GM10847 (cell line): ENCODE measurements around the gene TXNDC15.

Experiments
- POLR2A ChIP-seq: IDR thresholded peaks from 2 replicates; pipeline ENCODE4 v1.6.1; 2011; ENCODE audit not compliant: insufficient read length; ENCODE audit errors: extremely low read depth

The TXNDC15 gene, protein sequence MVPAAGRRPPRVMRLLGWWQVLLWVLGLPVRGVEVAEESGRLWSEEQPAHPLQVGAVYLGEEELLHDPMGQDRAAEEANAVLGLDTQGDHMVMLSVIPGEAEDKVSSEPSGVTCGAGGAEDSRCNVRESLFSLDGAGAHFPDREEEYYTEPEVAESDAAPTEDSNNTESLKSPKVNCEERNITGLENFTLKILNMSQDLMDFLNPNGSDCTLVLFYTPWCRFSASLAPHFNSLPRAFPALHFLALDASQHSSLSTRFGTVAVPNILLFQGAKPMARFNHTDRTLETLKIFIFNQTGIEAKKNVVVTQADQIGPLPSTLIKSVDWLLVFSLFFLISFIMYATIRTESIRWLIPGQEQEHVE

DNA sequence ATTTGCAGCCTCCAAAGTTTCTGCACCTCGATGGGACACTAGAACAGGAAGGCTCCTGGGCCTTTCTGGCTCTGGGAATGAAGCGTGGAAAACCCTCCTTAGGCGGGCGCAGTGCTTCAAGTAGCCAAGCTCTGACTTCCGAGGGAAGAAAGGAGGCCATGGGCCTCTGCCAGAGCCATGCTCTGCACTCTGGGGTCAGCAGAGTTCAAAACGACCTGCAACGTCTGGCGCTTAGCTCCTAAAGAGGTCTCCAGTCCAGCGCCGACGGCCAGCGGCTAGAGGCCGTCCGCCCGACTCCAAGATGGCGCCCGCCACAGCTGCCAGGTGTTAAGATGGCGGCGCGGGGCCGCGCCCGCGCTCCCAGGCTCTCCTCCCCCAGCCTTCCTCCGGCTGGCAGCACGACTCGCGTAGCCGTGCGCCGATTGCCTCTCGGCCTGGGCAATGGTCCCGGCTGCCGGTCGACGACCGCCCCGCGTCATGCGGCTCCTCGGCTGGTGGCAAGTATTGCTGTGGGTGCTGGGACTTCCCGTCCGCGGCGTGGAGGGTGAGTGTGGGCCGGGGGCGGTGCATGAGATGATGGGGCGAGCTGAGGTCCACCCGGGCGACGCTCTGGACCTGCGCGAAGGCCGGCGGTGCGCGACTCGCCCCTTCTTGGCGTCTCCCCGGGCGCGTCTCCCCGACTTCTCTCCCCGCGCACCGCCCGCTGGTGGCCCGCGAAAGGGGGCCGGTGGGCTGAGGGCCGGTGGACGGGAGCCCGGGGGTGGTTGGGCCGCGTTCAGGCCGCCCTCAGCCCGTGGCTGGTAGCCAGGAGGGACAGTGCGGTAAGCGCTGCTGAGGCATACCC is at the start of gene TXNDC15:
Gene TXNDC15 (plus strand): TSS at position 385 of the 844 bp plus-strand sequence. CDS start 57 bp downstream, at position 442.
- peak; percentile 96 for TF ChIP-seq POLR2A

DNA sequence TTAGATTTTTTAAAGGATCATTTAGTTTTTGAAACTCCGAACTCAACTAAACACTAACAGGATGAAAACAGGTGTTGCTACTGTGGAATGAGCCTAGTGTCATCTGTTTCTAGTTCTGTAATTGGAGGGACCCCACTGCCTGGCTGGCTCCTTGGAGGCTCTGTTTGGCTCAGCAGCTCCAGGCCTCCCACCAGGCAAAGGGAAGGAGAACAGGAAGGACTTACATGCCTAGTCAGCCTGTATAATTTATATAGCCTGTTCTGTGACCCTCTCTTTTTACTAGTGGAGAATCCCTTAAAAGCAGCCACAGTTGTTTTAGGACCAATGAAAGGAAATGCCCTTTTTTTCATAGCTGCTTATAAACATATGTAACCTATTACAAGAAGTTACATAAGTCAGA is 49.5 kb upstream of the TXNDC15 start:
- TF ChIP-seq POLR2A, result no peak

DNA sequence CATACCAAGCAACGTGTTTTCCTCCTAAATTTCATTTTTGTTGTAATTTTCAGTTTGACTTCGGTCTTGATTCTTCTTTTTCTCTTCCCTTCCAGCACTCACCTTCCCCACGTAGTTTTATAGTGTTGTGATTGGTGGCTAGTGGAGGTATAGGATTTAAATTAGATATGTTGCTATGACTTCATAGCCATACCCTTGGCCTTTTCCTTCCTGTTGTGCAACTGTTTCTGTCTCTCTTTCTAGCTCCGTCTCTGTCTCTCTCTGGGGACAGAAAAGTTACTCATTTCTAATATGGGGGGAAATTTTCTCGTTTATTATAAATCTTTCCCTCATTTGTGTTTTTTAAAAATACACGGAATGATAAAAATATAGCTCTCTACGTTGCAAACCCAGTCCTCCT is 49.0 kb upstream of the TXNDC15 start:
- no peak for TF ChIP-seq POLR2A

DNA sequence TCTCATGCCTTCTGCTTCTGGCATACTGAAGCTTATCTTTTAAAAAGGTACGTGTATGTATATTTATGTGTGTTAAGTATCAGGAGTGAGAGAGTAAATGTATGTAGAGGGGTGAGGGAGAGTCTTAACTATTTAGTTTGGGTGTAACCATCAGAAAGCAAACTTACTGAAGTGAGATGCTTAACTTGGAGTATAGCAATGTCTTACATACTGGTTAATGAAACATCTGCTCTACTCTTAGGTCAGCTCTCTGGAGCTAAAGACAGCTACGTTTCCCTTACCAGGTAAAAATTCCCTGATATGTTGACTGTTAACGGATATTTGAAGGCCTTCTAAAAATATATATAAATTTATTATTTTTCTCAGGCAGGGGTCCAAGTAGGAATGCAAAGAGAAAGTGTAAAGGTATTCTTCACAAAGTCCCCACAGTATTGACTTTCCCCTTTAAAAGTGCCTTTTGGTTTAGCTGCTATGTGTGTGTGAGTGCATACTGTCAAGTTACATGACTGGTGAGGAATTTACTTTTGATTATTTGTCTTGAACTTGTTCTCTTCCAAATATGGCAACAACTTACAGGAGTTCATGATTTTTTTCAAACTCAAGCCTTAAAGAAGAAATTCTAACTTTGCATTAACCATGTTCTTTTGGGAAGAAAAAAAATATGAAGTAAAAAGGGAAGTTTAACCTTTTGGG is 40.7 kb upstream of the TXNDC15 start:
- TF ChIP-seq POLR2A, result no peak

DNA sequence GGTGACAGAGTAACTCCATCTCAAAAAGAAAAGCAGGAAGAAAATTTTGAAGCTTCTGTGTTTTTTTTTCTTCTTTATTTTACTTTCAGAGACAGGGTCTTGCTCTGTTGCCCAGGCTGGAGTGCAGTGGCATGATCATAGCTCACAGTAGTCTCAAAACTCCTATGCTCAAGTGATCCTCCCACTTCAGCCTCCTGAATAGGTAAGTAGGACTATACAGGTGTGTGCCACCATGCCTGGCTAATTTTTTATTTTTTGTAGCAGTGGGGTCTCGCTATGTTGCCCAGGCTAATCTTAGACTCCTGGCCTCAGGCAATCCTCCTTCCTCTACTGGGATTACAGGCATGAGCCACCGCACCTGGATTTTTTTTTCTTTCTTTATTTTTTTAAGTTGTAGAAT is 38.5 kb upstream of the TXNDC15 start:
- TF ChIP-seq POLR2A, result no peak

DNA sequence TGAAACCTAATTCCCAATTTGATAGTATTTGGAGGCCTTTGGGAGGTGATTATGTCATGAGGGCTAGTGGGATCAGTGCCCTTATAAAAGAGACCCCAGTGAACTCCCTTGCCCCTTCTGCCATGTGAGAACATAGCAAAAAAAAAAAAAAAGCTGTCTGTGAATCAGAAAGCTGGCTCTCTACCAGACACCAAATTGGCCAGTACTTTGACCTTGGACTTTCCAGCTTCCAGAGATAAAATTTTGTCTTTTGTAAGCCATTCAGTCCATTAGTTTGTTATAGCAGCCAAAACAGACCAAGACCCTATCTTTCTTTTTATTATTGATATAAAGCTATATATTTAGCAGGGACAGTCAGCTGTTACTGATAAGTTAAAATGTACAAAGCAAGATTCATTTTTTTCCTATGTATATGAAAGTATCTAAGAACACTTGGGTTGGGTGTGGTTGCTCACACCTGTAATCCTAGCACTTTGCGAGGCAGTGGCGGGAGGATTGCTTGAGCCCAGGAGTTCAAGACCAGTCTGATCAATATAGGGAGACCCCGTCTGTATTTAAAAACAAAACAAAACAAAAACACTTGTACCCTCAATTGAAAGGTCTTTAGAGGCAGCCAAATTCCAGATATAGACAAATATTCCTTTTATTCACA is 36.5 kb upstream of the TXNDC15 start:
- TF ChIP-seq POLR2A, result no peak

DNA sequence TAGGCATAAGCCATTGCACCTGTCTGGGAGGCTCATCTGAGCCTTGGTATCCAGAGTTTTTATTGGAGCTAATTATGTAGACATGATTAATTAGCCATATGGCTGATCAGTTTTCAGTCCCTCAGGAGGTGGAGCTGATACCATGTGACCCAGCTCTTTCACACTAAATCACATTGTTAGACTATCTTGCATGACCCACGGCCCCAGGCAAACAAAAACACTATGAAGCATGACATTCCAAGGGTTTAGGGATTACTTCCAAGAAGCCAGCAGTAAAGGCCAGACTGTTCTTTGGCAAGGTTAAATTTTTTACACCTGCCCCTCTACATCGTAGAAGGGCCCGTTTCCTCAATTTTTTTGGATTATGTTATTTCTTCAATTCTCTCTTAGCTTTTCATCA is 33.4 kb upstream of the TXNDC15 start:
- TF ChIP-seq POLR2A, result no peak

DNA sequence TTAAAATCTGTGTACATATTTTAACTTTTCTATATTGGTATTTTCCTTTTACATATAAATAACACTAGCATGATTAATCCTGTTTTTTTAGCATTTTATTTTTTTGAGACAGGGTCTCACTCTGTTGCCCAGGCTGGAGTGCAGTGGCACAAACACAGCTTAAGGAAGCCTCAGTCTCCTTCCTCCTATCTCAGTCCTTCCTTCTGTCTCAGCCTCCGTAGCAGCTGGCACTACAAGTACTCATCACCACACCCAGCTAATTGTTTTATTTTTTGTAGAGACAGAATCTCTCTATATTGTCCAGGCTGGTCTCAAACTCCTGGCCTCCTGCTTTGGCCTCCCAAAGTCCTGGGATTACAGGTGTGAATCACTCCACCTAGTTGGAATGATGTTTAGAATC is 29.9 kb upstream of the TXNDC15 start:
- TF ChIP-seq POLR2A, result no peak

DNA sequence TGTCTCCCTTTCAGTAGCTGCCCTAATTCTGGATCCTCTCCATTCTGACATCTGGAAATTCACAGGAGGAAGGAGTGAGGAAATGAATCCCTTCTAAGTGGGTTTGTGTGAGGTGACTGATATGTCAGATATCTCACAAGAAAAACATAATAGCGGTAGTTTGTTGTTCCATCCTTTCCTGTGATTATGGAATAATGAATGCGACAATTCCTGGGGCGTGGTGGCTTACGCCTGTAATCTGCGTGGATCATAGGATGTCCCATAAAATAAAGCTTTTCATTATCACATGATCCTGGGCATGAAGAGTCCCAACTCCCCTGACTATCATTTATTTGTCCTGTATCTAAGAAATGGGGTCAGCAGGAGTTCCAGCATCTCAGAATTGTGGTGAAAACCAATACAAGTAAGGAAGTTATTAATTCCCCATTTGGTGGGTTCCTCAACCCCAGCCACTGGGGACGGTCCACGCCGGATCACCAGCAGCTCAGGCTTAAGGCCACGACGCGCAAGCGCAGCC is 28.8 kb upstream of the TXNDC15 start:
- no peak for TF ChIP-seq POLR2A

DNA sequence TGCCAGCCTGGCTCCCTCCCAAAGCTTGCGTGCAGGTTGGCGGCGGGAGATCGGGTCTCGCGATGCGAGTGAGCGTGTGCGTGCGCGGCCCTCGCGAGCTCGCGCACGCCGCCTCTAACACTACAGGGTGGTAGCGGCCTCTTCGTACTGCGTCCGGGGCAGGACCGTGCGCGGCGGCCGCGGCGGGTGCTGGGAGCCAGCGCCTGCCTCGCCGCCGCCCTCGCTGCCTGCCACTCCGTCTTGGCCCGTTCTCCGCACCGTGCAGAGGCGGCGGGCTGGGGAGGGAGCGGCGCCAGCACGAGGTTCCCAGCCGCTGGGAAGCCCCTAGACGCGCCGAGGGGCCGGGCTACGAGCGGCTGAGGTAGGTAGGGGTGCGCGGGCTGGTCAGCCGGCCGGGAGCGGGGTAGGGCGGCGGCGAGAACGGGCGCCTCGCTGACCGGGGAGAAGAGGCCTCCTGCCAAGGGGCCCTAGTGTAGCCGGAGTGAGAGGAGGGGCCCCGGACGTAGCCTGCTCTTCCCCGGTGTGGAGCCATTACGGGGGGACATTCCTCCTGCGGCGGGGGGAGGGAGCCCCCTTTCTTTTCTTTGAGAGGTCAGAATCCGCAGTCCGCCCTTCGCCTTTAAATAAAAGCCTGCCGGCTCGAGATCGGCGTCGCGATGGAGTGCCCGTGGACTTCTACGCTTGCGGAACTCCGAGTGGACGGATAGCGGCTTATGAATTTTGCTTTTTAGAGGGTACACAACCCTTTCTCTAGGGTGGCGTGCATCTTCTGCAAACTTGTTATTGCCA is 28.1 kb upstream of the TXNDC15 start, which contains the start of gene C5orf24:
Gene C5orf24 (plus strand): TSS at position 117 of the 789 bp plus-strand sequence. CDS start 8,933 bp downstream, outside the sequence.
- peak; percentile 98 for TF ChIP-seq POLR2A

DNA sequence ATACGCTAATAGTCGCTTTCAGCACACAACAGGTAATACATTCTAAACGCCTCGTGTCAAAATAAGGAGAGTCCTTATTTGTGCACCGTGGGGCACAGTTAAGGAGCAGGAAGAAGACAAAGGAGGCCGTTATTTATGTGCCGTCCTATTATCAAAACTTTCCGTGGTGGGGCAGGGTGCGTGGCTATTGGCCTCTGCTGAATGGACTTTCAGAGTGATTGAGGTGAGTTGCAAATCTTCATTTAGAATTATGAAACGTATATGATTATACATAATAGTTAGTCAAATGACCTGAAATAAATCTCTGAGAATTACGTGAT is 27.6 kb upstream of the TXNDC15 start:
- TF ChIP-seq POLR2A, result no peak

DNA sequence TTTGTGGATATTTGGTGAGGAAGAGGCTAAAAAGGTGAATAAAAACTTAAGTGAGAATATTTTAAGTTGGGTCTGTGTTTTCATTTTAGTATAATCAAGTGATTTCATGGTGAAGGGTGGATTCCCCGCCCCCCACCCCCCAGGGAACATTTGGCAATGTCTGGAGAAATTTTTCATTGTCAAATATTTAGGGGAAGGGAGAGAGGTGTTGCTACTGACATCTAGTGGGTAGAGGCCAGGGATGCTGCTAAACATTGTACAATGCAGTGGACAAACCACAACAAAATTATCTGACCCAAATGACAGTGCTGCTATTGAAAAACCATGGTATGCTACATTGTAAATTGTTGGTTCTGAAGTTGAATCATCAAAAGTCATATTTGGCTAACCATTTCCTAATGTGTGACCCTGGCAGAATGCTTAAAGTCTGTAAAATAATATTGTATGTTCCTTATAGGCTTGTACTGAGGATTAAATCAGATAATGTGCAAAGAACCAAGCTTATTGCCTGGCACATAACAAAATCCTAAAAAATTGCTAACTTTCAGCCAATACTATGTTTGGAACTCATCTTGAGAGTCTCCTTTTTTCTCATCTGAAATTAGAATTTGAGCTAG is 22.8 kb upstream of the TXNDC15 start:
- no peak for TF ChIP-seq POLR2A

DNA sequence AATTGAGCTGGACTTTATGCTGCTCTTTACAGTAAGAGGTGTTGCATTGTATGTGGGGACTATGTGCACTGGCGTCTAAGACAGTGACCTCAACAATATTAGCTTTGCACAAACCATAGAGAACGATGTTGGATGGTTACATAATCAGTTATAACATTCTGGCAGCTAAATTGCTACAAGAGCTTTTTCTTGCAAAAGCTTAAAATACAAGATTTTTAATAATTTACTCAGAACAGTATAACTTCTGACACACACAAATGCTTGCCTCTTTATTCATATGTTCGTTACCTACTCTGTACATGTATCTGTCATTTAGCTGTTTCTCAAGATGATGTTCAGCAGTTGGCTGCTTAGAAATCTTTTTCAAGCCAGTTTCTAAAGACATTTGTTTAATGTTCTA is 16.8 kb upstream of the TXNDC15 start:
- TF ChIP-seq POLR2A, result no peak

DNA sequence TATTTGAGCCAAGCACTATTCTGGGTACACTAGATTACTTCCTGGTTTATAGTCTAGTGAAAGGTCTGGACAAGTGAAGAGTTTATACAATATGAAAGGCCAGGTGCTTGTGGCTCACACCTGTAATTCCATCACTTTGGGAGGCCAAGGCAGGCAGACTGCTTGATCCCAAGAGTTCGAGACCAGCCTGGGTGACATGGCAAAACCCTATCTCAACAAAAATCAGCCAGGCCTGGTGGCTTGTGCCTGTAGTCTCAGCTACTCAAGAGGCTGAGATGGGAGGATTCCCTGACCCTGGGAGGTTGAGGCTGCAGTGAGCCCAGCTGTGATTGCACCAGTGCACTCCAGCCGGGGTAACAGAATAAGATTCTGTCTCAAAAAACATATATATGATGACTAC is 9.5 kb upstream of the TXNDC15 start:
- no peak for TF ChIP-seq POLR2A
